GM19395 (cell line): ENCODE measurements around the gene COX4I1.

Experiments used
- ATAC-seq: cut with Tn5 transposase; IDR thresholded peaks from one replicate; pipeline ENCODE4 v1.9.1; 2021; ENCODE audit warnings: mild to moderate bottlenecking, moderate library complexity; ENCODE audit not compliant: unreplicated experiment

COX4I1 gene

GRCh38 chr16:85765767-85766166, 33.7 kb upstream of the COX4I1 start:
- no peak for ATAC-seq

- ATAC-seq: no peak
These were observed 32.0 kb upstream of the COX4I1 start for GRCh38 chr16:85767531-85767930.

GRCh38 chr16:85768199-85768598, 31.3 kb upstream of the COX4I1 start:
- no peak for ATAC-seq

- ATAC-seq: no peak
These were observed 28.8 kb upstream of the COX4I1 start for GRCh38 chr16:85770741-85771140.

GRCh38 chr16:85773044-85773443, 26.5 kb upstream of the COX4I1 start:
- ATAC-seq: no peak

- ATAC-seq: no peak
These were observed 25.4 kb upstream of the COX4I1 start for GRCh38 chr16:85774136-85774535.

GRCh38 chr16:85774811-85775210, 24.7 kb upstream of the COX4I1 start:
- ATAC-seq: no peak

- no peak for ATAC-seq
These were observed 21.7 kb upstream of the COX4I1 start for GRCh38 chr16:85777583-85778310.

- ATAC-seq: no peak
These were observed 20.6 kb upstream of the COX4I1 start for GRCh38 chr16:85778873-85779272.

GRCh38 chr16:85780281-85780680, 19.2 kb upstream of the COX4I1 start:
- no peak for ATAC-seq

- no peak for ATAC-seq
These were observed 18.3 kb upstream of the COX4I1 start for GRCh38 chr16:85781156-85781555.

GRCh38 chr16:85781695-85782370, 17.7 kb upstream of the COX4I1 start:
- no peak for ATAC-seq

GRCh38 chr16:85782451-85782850, 17.0 kb upstream of the COX4I1 start:
- no peak for ATAC-seq

GRCh38 chr16:85783441-85783840, 16.1 kb upstream of the COX4I1 start:
- ATAC-seq: no peak

- ATAC-seq: no peak
These were observed 14.7 kb upstream of the COX4I1 start for GRCh38 chr16:85784813-85785212.

- ATAC-seq: no peak
These were observed 13.6 kb upstream of the COX4I1 start for GRCh38 chr16:85785927-85786326.

GRCh38 chr16:85788819-85789218, 10.7 kb upstream of the COX4I1 start:
- no peak for ATAC-seq

- ATAC-seq: no peak
These were observed 9.7 kb upstream of the COX4I1 start for GRCh38 chr16:85789773-85790172.

GRCh38 chr16:85793662-85794298, 5.7 kb upstream of the COX4I1 start:
- ATAC-seq: no peak

GRCh38 chr16:85794696-85795095, 4.8 kb upstream of the COX4I1 start:
- no peak for ATAC-seq

GRCh38 chr16:85796152-85796551, 3.3 kb upstream of the COX4I1 start:
- no peak for ATAC-seq

- no peak for ATAC-seq
These were observed 2.9 kb upstream of the COX4I1 start for GRCh38 chr16:85796599-85796998.
